Gastroesophageal sphincter (tissue), 3 donors: ENCODE results near the gene PTPN23.

Experiments used
- CTCF ChIP-seq, 4 experiments: fragments of 200-600 bp in 2 of 4; fragments of 450-650 bp in 2 of 4; sonication (generic) in 1 of 4; IDR thresholded peaks; one replicate each; pipeline ENCODE4 v1.5.1; 2017 to 2019; ENCODE audit warnings: antibody characterized with exemption in 4 of 4, mild to moderate bottlenecking in 2 of 4, moderate library complexity in 2 of 4
- EP300 ChIP-seq: sonication (generic); formaldehyde crosslinking; IDR thresholded peaks from one replicate; pipeline ENCODE4 v1.6.1; 2017; ENCODE audit warnings: antibody characterized with exemption, mild to moderate bottlenecking
- POLR2A ChIP-seq, 2 donors: fragments of 450-650 bp; IDR thresholded peaks; one replicate each; pipeline ENCODE4 v1.6.1; 2017; ENCODE audit warnings: antibody characterized with exemption in 2 of 2, mild to moderate bottlenecking in 2 of 2, moderate library complexity in 1 of 2
- POLR2AphosphoS5 ChIP-seq: sonication (generic); formaldehyde crosslinking; IDR thresholded peaks from one replicate; pipeline ENCODE4 v1.6.1; 2017; ENCODE audit warnings: antibody characterized with exemption

- TF ChIP-seq CTCF (IDR thresholded peaks at IDR 0.05) (no peak), POLR2AphosphoS5 (no peak), EP300 (no peak), POLR2A (IDR thresholded peaks at IDR 0.05) (no peak)
Measured at GRCh38 chr3:47452453-47453215, 71.8 kb downstream of the PTPN23 start.
